Stimulated activated naive CD8-positive, alpha-beta T cell treated with anti-CD3 and anti-CD28 coated beads, Interleukin-15, Interleukin-2, amounts not matched to agents 100 ng/mL and 50 ng/mL, for 24 hours (primary cell): ENCODE results near the gene ADAMTS12.
"Not testable (repeated sequence)": the region's sequence is repeated elsewhere in the genome, so short reads cannot be mapped to it uniquely, and the experiment has no call there.

Experiments
- H3K27ac Mint-ChIP-seq: one replicate; pipeline ENCODE4 v1.8.0; 2021; ENCODE audit warnings: mild to moderate bottlenecking, mixed read lengths
- H3K27me3 Mint-ChIP-seq: one replicate; pipeline ENCODE4 v1.8.0; 2021; ENCODE audit warnings: mixed read lengths
- H3K36me3 Mint-ChIP-seq: one replicate; pipeline ENCODE4 v1.8.0; 2021; ENCODE audit warnings: low read depth, mixed read lengths
- H3K4me1 Mint-ChIP-seq: one replicate; pipeline ENCODE4 v1.8.0; 2021; ENCODE audit warnings: low read depth, mixed read lengths
- H3K4me3 Mint-ChIP-seq: one replicate; pipeline ENCODE4 v1.8.0; 2021; ENCODE audit warnings: mild to moderate bottlenecking, mixed read lengths
- H3K9me3 Mint-ChIP-seq: one replicate; pipeline ENCODE4 v1.8.0; 2021; ENCODE audit warnings: mixed read lengths

ADAMTS12 gene

DNA sequence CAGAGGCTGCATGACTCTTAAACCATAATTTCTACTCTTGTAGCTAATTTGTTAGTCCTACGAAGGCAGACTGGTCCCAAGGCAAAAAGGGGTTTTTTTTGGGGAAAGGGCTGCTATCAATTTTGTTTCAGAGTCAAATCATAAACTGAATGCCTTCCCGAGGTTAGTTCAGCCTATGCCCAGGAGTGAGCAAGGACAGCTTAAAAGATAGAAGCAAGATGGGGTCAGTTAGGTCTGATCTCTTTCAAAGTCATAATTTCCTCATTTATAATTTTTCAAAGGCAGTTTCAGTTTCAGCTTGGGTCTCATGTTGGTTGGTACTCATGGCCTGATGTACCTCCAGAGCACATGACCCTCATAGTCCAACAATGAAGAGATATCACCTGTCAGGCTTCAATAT, 36.5 kb upstream of the ADAMTS12 start:
- Mint-ChIP-seq H3K4me1 (no peaks in the 10 kb centered on the region), H3K9me3 (no peaks in the 10 kb centered on the region), H3K27ac (no peak overlapping the region), H3K4me3 (no peak overlapping the region), H3K36me3 (no peaks in the 10 kb centered on the region), H3K27me3 (peaks cover 19% of the 10 kb centered on the region)

GRCh38 chr5:33927685-33928084, 35.9 kb upstream of the ADAMTS12 start:
- Mint-ChIP-seq H3K4me3 (no peak overlapping the region), H3K27ac (no peak overlapping the region), H3K27me3 (peaks cover 22% of the 10 kb centered on the region), H3K9me3 (no peaks in the 10 kb centered on the region), H3K36me3 (no peaks in the 10 kb centered on the region), H3K4me1 (no peaks in the 10 kb centered on the region)

DNA sequence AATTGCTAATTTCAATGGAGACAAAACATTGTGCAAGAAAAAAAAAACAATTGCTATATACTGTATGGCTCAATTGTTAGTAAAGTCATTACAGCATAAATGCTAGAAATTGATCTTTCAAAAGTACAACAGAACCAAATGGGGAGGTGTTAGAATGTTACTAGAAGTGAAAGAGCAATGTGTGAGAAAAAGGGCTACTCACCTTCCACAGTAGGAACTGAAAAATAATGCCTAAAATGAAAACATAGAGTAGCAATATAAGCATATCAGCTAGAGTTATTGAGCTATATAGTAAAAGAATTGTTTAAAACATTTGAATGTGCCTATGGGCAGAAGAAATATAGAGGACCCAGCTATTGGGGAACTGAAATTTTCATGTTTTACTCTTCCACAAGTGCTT, 33.5 kb upstream of the ADAMTS12 start:
- peaks cover 23% of the 10 kb centered on the region for H3K27me3 Mint-ChIP-seq
- no peaks in the 10 kb centered on the region for H3K36me3 Mint-ChIP-seq
- H3K27ac Mint-ChIP-seq, result no peak overlapping the region
- no peaks in the 10 kb centered on the region for H3K4me1 Mint-ChIP-seq
- no peaks in the 10 kb centered on the region for H3K9me3 Mint-ChIP-seq
- no peak overlapping the region for H3K4me3 Mint-ChIP-seq

- no peak overlapping the region for H3K4me3 Mint-ChIP-seq
- no peaks in the 10 kb centered on the region for H3K4me1 Mint-ChIP-seq
- H3K9me3 Mint-ChIP-seq, result peaks cover 18% of the 10 kb centered on the region
- H3K27ac Mint-ChIP-seq, result no peak overlapping the region
- H3K36me3 Mint-ChIP-seq, result no peaks in the 10 kb centered on the region
- peaks cover 20% of the 10 kb centered on the region for H3K27me3 Mint-ChIP-seq
Measured at GRCh38 chr5:33921002-33921401, 29.2 kb upstream of the ADAMTS12 start.

DNA sequence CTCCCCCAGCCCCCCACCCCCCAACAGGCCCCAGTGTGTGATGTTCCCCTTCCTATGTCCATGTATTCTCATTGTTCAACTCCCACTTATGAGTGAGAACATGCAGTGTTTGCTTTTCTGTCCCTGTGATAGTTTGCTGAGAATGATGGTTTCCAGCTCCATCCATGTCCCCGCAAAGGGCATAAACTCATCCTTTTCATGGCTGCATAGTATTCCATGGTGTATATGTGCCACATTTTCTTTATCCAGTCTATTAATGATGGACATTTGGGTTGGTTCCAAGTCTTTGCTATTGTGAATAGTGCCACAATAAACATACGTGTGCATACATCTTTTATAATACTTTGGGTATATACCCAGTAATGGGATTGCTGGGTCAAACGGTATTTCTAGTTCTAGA, 23.1 kb upstream of the ADAMTS12 start:
- H3K4me3 Mint-ChIP-seq, H3K4me1 Mint-ChIP-seq, H3K27ac Mint-ChIP-seq, H3K27me3 Mint-ChIP-seq, H3K36me3 Mint-ChIP-seq: not testable (repeated sequence)
- peaks cover 27% of the 10 kb centered on the region for H3K9me3 Mint-ChIP-seq

- H3K4me3 Mint-ChIP-seq, H3K27me3 Mint-ChIP-seq, H3K36me3 Mint-ChIP-seq, H3K27ac Mint-ChIP-seq, H3K4me1 Mint-ChIP-seq: not testable (repeated sequence)
- peaks cover 30% of the 10 kb centered on the region for H3K9me3 Mint-ChIP-seq
Measured at GRCh38 chr5:33906248-33906647, 14.5 kb upstream of the ADAMTS12 start.

- Mint-ChIP-seq H3K4me3 (no peak overlapping the region), H3K4me1 (no peaks in the 10 kb centered on the region), H3K27ac (no peak overlapping the region), H3K27me3 (no peaks in the 10 kb centered on the region), H3K9me3 (peaks cover 30% of the 10 kb centered on the region), H3K36me3 (no peaks in the 10 kb centered on the region)
Measured at GRCh38 chr5:33905381-33905780, 13.6 kb upstream of the ADAMTS12 start.

DNA sequence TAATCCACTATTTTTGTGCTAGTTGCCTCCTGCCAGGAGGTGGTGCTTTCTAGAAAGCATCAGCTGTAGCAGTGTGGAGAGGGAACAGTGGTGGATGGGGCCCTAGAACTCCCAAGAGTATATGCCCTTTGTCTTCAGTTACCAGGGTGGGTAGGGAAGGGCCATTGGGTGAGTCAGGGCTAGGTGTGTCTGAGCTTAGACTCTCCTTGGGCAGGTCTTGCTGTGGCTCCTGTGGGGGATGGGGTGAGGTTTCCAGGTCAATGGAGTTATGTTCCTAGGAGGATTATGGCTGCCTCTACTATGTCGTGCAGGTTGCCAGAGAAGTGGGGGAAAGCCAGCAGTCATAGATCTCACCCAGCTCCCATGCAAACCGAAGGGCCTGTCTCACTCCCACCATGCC, 11.3 kb upstream of the ADAMTS12 start:
- H3K4me1 Mint-ChIP-seq, result no peaks in the 10 kb centered on the region
- peaks cover 20% of the 10 kb centered on the region for H3K9me3 Mint-ChIP-seq

DNA sequence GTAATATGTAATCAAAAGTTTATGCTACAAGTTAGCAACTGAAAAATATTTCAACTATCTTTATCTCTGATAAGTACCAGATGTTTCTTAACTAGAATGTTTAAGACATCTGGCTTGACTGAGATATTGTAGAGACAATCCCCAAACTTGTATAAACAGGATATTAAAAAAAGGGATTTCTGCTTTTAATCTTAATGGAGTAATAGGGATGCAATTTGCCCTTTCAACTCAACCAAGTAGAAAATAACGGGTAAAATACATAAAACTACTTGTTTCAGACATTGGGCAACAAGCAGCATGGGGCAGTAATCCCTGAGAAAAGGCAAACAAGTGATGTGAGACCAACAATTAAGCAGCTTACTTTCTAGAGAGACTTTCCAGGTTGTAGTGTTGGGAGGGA, 9.4 kb upstream of the ADAMTS12 start:
- Mint-ChIP-seq H3K36me3 (no peaks in the 10 kb centered on the region), H3K9me3 (peaks cover 14% of the 10 kb centered on the region), H3K27me3 (peaks cover 6% of the 10 kb centered on the region)

More for the DNA sequence above, 11.3 kb upstream of the ADAMTS12 start:
- Mint-ChIP-seq H3K36me3 (no peaks in the 10 kb centered on the region), H3K27me3 (no peaks in the 10 kb centered on the region), H3K4me3 (no peak overlapping the region), H3K27ac (no peak overlapping the region)

GRCh38 chr5:33894566-33894965, 2.8 kb upstream of the ADAMTS12 start:
- H3K4me1 Mint-ChIP-seq, result peaks cover 6% of the 10 kb centered on the region
- H3K36me3 Mint-ChIP-seq, result no peaks in the 10 kb centered on the region
- H3K4me3 Mint-ChIP-seq, result no peak overlapping the region
- H3K27me3 Mint-ChIP-seq, result peaks cover 49% of the 10 kb centered on the region
- no peaks in the 10 kb centered on the region for H3K9me3 Mint-ChIP-seq
- no peak overlapping the region for H3K27ac Mint-ChIP-seq

More for the DNA sequence above, 9.4 kb upstream of the ADAMTS12 start:
- no peak overlapping the region for H3K4me3 Mint-ChIP-seq
- no peak overlapping the region for H3K27ac Mint-ChIP-seq
- no peaks in the 10 kb centered on the region for H3K4me1 Mint-ChIP-seq

GRCh38 chr5:33892620-33893137, 889 bp upstream of the ADAMTS12 start:
- no peaks in the 10 kb centered on the region for H3K9me3 Mint-ChIP-seq
- peaks cover 62% of the 10 kb centered on the region for H3K27me3 Mint-ChIP-seq
- H3K4me3 Mint-ChIP-seq, result no peak overlapping the region
- H3K36me3 Mint-ChIP-seq, result no peaks in the 10 kb centered on the region
- H3K4me1 Mint-ChIP-seq, result peaks cover 6% of the 10 kb centered on the region
- H3K27ac Mint-ChIP-seq, result no peak overlapping the region

DNA sequence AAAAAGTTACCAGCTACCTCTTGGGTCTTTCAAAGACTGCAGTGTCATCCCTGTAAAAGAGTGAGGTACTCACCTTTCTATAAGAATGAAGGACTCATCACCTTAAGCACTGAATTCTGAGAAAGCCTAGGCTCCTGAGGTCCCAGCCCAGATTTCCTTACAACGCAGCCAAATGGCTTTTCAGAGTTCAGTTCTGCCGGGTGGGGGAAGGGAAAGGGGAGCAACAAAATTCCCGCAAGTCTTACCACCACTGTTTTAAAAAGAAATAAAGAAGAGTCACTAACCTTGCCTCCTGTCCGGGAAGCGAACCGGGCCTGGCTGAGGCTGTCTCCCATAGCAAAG, 373 bp downstream of the ADAMTS12 start:
- Mint-ChIP-seq H3K9me3 (no peaks in the 10 kb centered on the region), H3K27me3 (peaks cover 61% of the 10 kb centered on the region), H3K4me1 (peaks cover 6% of the 10 kb centered on the region), H3K27ac (no peak overlapping the region), H3K36me3 (no peaks in the 10 kb centered on the region), H3K4me3 (no peak overlapping the region)

DNA sequence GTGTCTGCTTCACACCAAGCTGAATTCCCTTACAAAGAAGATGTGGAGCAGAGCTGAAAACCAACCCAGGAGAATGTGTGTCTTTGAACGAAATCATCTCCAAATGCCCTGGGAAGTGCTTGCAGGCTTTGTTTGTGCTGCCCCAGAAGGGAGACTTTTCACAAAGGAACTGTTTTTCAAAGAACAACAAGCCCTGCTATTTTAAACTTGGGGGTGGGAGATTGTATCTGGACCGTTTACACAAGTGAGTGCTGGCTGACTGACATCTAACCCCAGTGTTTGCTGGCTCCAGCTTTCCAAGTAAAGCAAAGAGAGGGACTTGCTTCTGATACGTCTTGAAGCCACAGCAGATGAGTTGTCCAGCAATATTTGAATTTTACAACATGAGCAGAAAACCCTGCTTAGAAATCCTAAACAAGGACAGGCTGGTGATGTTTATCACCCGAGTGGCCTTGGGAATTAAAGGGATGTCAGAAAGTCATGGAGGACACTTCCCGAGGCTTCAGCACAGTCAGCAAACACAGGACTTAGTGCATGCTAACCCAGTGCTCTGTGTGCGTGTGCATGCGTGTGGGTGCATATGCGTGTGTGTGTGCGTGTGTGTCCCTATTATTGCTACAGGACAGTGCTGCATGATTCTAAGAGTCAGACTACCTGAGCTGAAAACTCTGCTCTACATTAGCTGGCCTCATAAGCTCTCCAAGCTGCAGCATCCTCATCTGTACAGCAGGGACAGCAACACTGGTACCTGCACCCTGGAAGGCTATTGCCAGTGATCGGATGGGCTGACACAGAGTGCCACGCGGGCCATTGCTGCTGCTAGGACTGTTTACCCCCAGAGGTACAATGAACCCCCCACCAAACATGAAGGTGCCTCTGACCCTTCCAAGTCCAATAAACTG, 1.4 kb downstream of the ADAMTS12 start:
- Mint-ChIP-seq H3K4me3 (no peak overlapping the region), H3K36me3 (no peaks in the 10 kb centered on the region), H3K4me1 (peaks cover 6% of the 10 kb centered on the region), H3K27ac (no peak overlapping the region), H3K27me3 (peaks cover 53% of the 10 kb centered on the region), H3K9me3 (no peaks in the 10 kb centered on the region)

- H3K9me3 Mint-ChIP-seq, result no peaks in the 10 kb centered on the region
- H3K4me3 Mint-ChIP-seq, result no peak overlapping the region
- H3K36me3 Mint-ChIP-seq, result no peaks in the 10 kb centered on the region
- H3K27me3 Mint-ChIP-seq, result peaks cover 42% of the 10 kb centered on the region
- H3K27ac Mint-ChIP-seq, result no peak overlapping the region
- peaks cover 6% of the 10 kb centered on the region for H3K4me1 Mint-ChIP-seq
Measured at GRCh38 chr5:33888587-33888986, 3.2 kb downstream of the ADAMTS12 start.

DNA sequence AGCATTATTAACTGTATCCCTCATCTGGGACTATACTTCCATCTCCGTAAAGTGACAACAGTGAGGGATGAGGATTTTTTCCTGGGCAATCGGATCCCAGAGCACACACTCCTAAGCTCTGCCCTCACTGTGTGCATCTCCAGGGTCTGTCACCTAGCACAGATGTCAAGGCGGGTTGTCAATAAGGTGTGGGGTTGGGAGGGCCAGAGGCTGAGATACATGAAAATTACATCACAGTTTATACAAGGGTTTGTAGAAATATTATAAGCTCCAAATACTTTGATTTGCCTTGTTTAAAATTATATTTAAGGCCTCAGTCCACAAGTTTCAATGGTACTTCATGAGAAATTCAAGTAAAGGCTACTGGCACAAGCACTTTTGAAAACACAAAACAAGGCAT, 4.5 kb downstream of the ADAMTS12 start:
- Mint-ChIP-seq H3K36me3 (no peaks in the 10 kb centered on the region), H3K9me3 (no peaks in the 10 kb centered on the region), H3K27me3 (peaks cover 28% of the 10 kb centered on the region), H3K27ac (no peak overlapping the region), H3K4me1 (peaks cover 6% of the 10 kb centered on the region), H3K4me3 (no peak overlapping the region)

- Mint-ChIP-seq H3K27me3 (peaks cover 22% of the 10 kb centered on the region), H3K4me1 (peaks cover 1% of the 10 kb centered on the region), H3K9me3 (no peaks in the 10 kb centered on the region), H3K36me3 (no peaks in the 10 kb centered on the region), H3K4me3 (no peak overlapping the region), H3K27ac (no peak overlapping the region)
Measured at GRCh38 chr5:33886283-33886682, 5.5 kb downstream of the ADAMTS12 start.
